ENCODE results near the gene CLSTN2. TPM values are rescaled to one million over a fixed set of nuclear protein-coding genes. Genes with fewer than 3 reads are reported as not detected.

The CLSTN2 gene
- total and polyA plus RNA-seq, 2 experiments from 2014 or later = 23.0 to 27.0 TPM

DNA sequence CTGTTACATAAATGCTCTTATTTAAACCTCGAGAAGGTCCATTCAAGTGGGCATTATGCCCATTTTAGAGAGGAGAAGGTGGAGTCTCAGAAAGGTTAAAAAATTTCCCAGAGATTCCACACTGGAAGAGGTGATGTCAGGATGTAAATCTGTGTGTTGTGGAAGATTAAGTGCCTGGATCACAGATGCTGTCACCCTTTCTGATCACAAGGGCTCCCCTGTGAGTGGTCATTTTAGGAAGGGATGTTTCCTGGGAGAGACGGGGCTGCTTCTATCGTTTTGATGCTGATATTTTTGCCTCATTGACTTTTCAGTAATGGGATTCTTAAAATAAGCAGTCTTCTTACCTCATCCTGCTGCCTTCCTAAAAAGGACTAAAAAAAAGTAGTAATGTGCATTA is 132.5 kb downstream of the CLSTN2 start:
- Histone ChIP-seq H3K36me3 (replicated peaks; ENCODE audit: insufficient read depth, low read depth) (no peaks in the 10 kb centered on the region), H3K27me3 (no peaks in the 10 kb centered on the region), H3K27ac (no peak overlapping the region), H3K4me1 (ENCODE audit: insufficient read depth) (no peaks in the 10 kb centered on the region), H4K20me1 (ENCODE audit: insufficient read depth, poor library complexity, severe bottlenecking) (no peaks in the 10 kb centered on the region), H3K79me2 (no peaks in the 10 kb centered on the region), H3K4me3 (no peak overlapping the region), H3K4me2 (no peak overlapping the region), H2AFZ (no peak overlapping the region), H3K9me3 (ENCODE audit: low read depth) (no peaks in the 10 kb centered on the region), H3K9me2 (replicated peaks; ENCODE audit: insufficient read depth) (no peaks in the 10 kb centered on the region)
- TF ChIP-seq CTCF (IDR thresholded peaks at IDR 0.05; ENCODE audit: poor library complexity) (no peak), EZH2phosphoT487 (IDR thresholded peaks at IDR 0.05; ENCODE audit: low read depth, severe bottlenecking, unreplicated experiment) (no peak), EZH2 (IDR thresholded peaks at IDR 0.05; ENCODE audit: borderline replicate concordance) (no peak)
- no peak for DNase-seq (ENCODE audit: low spot score)
- 89% methylated on average over 3 of the region's 3 CpGs for WGBS (ENCODE audit: low lambda C conversion rate, missing lambda C conversion rate)

- TF ChIP-seq EZH2phosphoT487 (IDR thresholded peaks at IDR 0.05; ENCODE audit: low read depth, severe bottlenecking, unreplicated experiment) = no peak
- no peak for TF ChIP-seq CTCF (IDR thresholded peaks at IDR 0.05; ENCODE audit: poor library complexity)
- no peak for TF ChIP-seq EZH2 (IDR thresholded peaks at IDR 0.05; ENCODE audit: borderline replicate concordance)
- DNase-seq (ENCODE audit: low spot score) = no peak
These were observed 133.6 kb downstream of the CLSTN2 start for GRCh38 chr3:140068494-140069017.

DNA sequence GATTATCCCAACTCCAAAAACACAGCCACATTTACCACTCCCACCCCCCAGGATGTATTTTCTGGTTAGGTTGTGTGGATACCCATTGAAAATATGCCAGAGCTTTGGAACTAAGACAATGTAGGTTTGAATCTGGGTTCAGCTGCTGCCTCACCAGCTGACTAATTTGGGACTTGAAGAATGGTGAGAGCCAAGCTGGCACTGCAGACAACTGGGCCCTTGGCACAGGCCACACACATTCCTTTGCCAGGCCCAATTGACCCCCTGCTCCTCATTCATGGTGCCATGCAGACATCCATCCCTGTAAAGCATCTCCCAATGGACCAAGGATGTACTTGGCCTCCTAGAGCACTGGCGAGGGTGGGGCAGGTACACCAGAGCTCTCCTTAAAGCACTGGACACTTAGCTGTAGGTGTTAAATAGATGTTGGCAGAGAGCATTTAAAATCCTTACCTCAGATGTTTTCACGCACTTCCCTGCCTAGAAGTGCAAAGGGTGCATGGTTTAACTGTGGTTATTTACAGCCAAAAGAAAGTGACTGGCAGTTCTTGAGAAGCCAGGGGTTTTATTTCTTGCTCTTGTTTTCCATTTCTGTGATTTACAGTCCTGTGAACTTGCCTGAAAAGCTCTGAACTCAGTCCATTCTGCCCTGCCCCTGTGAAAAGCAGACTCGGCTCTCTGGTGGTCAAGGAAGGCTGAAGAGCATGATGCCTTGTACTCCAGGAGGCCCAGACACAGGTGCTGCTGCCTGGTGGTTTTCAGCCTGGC is 138.5 kb downstream of the CLSTN2 start:
- H3K27ac ChIP-seq = no peak overlapping the region
- H3K4me1 ChIP-seq (ENCODE audit: insufficient read depth) = no peaks in the 10 kb centered on the region
- no peak overlapping the region for H3K4me3 ChIP-seq
- no peak for TF ChIP-seq EZH2phosphoT487 (IDR thresholded peaks at IDR 0.05; ENCODE audit: low read depth, severe bottlenecking, unreplicated experiment)
- no peak for TF ChIP-seq EZH2 (IDR thresholded peaks at IDR 0.05; ENCODE audit: borderline replicate concordance)
- no peak for TF ChIP-seq CTCF (IDR thresholded peaks at IDR 0.05; ENCODE audit: poor library complexity)
- H3K36me3 ChIP-seq (replicated peaks; ENCODE audit: insufficient read depth, low read depth) = no peaks in the 10 kb centered on the region
- WGBS (ENCODE audit: low lambda C conversion rate, missing lambda C conversion rate) = 86% methylated on average over 3 of the region's 3 CpGs
- H3K4me2 ChIP-seq = no peak overlapping the region
- H3K9me2 ChIP-seq (replicated peaks; ENCODE audit: insufficient read depth) = no peaks in the 10 kb centered on the region
- H4K20me1 ChIP-seq (ENCODE audit: insufficient read depth, poor library complexity, severe bottlenecking) = no peaks in the 10 kb centered on the region
- no peak for DNase-seq (ENCODE audit: low spot score)
- no peak overlapping the region for H2AFZ ChIP-seq
- H3K9me3 ChIP-seq (ENCODE audit: low read depth) = no peaks in the 10 kb centered on the region
- no peaks in the 10 kb centered on the region for H3K27me3 ChIP-seq
- H3K79me2 ChIP-seq = no peaks in the 10 kb centered on the region

More at GRCh38 chr3:140068494-140069017, 133.6 kb downstream of the CLSTN2 start:
- Histone ChIP-seq H3K9me2 (replicated peaks; ENCODE audit: insufficient read depth) (no peaks in the 10 kb centered on the region), H3K4me3 (no peak overlapping the region), H4K20me1 (ENCODE audit: insufficient read depth, poor library complexity, severe bottlenecking) (no peaks in the 10 kb centered on the region), H3K9me3 (ENCODE audit: low read depth) (no peaks in the 10 kb centered on the region), H3K4me1 (ENCODE audit: insufficient read depth) (no peaks in the 10 kb centered on the region), H3K27me3 (no peaks in the 10 kb centered on the region), H2AFZ (no peak overlapping the region), H3K79me2 (no peaks in the 10 kb centered on the region), H3K27ac (no peak overlapping the region), H3K36me3 (replicated peaks; ENCODE audit: insufficient read depth, low read depth) (no peaks in the 10 kb centered on the region), H3K4me2 (no peak overlapping the region)

Measured in hepatocyte (in vitro differentiated cells).